ENCODE data around the gene COL18A1.

DNA sequence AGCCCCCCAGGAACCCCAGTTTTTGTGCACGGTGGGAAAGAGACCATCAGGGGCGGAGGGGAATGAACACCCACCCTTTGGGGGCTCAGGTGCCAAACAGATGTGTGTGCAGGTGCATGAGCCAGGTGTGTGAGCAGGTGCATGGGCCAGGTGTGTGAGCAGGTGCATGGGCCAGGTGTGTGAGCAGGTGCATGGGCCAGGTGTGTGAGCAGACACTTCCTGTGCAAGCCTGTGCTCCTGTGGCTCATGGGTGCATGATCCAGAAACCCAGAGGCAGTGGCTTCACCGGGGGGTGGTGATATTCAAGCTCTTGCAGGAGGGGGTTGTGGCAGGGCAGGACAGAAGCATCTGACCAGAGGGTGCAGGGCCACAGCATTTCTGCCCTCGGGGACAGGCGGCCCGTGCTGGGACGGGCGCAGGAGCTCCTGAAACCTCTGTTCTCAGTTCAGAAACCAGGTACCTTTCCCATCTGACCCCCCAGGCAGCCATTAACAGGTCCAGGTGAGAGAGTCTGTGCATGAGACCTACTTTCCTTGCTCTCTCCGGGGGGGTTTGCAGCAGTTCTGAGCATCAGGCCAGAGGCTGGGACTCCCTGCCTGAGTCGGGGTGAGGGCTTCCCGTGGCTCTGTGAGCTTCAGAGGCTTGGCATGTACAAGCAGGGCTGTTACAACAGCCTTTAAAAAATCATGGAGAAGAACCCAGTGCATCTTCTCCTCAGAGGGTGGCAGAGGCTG, 29.1 kb downstream of the COL18A1 start:
- TF ChIP-seq, protein P1, sequence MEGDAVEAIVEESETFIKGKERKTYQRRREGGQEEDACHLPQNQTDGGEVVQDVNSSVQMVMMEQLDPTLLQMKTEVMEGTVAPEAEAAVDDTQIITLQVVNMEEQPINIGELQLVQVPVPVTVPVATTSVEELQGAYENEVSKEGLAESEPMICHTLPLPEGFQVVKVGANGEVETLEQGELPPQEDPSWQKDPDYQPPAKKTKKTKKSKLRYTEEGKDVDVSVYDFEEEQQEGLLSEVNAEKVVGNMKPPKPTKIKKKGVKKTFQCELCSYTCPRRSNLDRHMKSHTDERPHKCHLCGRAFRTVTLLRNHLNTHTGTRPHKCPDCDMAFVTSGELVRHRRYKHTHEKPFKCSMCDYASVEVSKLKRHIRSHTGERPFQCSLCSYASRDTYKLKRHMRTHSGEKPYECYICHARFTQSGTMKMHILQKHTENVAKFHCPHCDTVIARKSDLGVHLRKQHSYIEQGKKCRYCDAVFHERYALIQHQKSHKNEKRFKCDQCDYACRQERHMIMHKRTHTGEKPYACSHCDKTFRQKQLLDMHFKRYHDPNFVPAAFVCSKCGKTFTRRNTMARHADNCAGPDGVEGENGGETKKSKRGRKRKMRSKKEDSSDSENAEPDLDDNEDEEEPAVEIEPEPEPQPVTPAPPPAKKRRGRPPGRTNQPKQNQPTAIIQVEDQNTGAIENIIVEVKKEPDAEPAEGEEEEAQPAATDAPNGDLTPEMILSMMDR (IDR thresholded peaks at IDR 0.05; ENCODE audit: low read depth, low read length) = no peak
- TF ChIP-seq EZH2phosphoT487 (IDR thresholded peaks at IDR 0.05; ENCODE audit: low read depth) = no peak

Measured in OCI-LY3 (cell line).